GM12891 (cell line): ENCODE measurements around the gene TMEM45B.
"Not testable (repeated sequence)": the region's sequence is repeated elsewhere in the genome, so short reads cannot be mapped to it uniquely, and the experiment has no call there.

Experiments
- PAX5 ChIP-seq: IDR thresholded peaks from 2 replicates; pipeline ENCODE4 v1.6.1; 2011; ENCODE audit warnings: low read length, moderate library complexity, mild to moderate bottlenecking; ENCODE audit not compliant: insufficient read depth, severe bottlenecking
- POLR2A ChIP-seq: IDR thresholded peaks from 2 replicates; pipeline ENCODE4 v1.6.1; 2011; ENCODE audit warnings: low read depth, low read length, control low read depth
- POLR2AphosphoS5 ChIP-seq: IDR thresholded peaks from 2 replicates; pipeline ENCODE4 v1.6.1; 2011; ENCODE audit warnings: low read depth, low read length, control low read depth
- POU2F2 ChIP-seq: IDR thresholded peaks from 2 replicates; pipeline ENCODE4 v1.6.1; 2011; ENCODE audit warnings: low read depth, mild to moderate bottlenecking, control low read depth, low read length, moderate library complexity
- SPI1 ChIP-seq: IDR thresholded peaks from 2 replicates; pipeline ENCODE4 v1.6.1; 2011; ENCODE audit warnings: low read depth, low read length, control low read depth
- TAF1 ChIP-seq: IDR thresholded peaks from 2 replicates; pipeline ENCODE4 v1.6.1; 2011; ENCODE audit warnings: low read depth, low read length, control low read depth

- TF ChIP-seq POLR2A, TAF1, POLR2AphosphoS5, SPI1, PAX5, POU2F2: not testable (repeated sequence)
Measured at GRCh38 chr11:129829497-129829896, 13.8 kb downstream of the TMEM45B start.
